PFSK-1 (cell line): ENCODE results near the gene PYDC2.

Experiments
- FOXP2 ChIP-seq: optimal IDR thresholded peaks from 2 replicates; pipeline ENCODE3; 2011; ENCODE audit warnings: borderline replicate concordance, control low read depth, inconsistent platforms; ENCODE audit not compliant: insufficient read depth; ENCODE audit errors: extremely low read length, extremely low read depth
- POLR2AphosphoS5 ChIP-seq: IDR thresholded peaks from 2 replicates; pipeline ENCODE4 v1.6.1; 2012; ENCODE audit warnings: low read depth, mild to moderate bottlenecking, control low read depth, low read length, moderate library complexity
- REST ChIP-seq, 2 experiments: IDR thresholded peaks; 2 replicates each; pipeline versions ENCODE4 v1.6.1 to v1.8.0; 2011 to 2012; ENCODE audit warnings: low read depth in 2 of 2, low read length in 2 of 2, control low read depth in 1 of 2, inconsistent platforms in 1 of 2, mild to moderate bottlenecking in 1 of 2, moderate library complexity in 1 of 2; ENCODE audit not compliant: insufficient read depth in 1 of 2
- SIN3A ChIP-seq: IDR thresholded peaks from 2 replicates; pipeline ENCODE4 v1.6.1; 2012; ENCODE audit warnings: mild to moderate bottlenecking, low read length, moderate library complexity, borderline replicate concordance; ENCODE audit not compliant: insufficient read depth
- TAF1 ChIP-seq: IDR thresholded peaks from 2 replicates; pipeline ENCODE4 v1.6.1; 2012; ENCODE audit warnings: low read length, control low read depth, borderline replicate concordance; ENCODE audit not compliant: insufficient read depth

Gene PYDC2

GRCh38 chr3:191499307-191500080 is 38.5 kb downstream of the PYDC2 start:
- TF ChIP-seq FOXP2 (no peak), SIN3A (no peak), REST (IDR thresholded peaks at IDR 0.05; ENCODE audit: insufficient read depth in 1 of 2, low read depth in 2 of 2, low read length in 2 of 2) (no peak), POLR2AphosphoS5 (no peak), TAF1 (no peak)

GRCh38 chr3:191500892-191501291 is 39.9 kb downstream of the PYDC2 start:
- TF ChIP-seq REST (IDR thresholded peaks at IDR 0.05; ENCODE audit: insufficient read depth in 1 of 2, low read depth in 2 of 2, low read length in 2 of 2) (no peak), SIN3A (no peak), TAF1 (no peak), POLR2AphosphoS5 (no peak), FOXP2 (no peak)

GRCh38 chr3:191502583-191502982 is 41.6 kb downstream of the PYDC2 start:
- no peak for TF ChIP-seq REST (IDR thresholded peaks at IDR 0.05; ENCODE audit: insufficient read depth in 1 of 2, low read depth in 2 of 2, low read length in 2 of 2)
- TF ChIP-seq POLR2AphosphoS5 = no peak
- TF ChIP-seq TAF1 = no peak
- TF ChIP-seq FOXP2 = no peak
- no peak for TF ChIP-seq SIN3A

- TF ChIP-seq SIN3A (no peak), TAF1 (no peak), FOXP2 (no peak), POLR2AphosphoS5 (no peak), REST (IDR thresholded peaks at IDR 0.05; ENCODE audit: insufficient read depth in 1 of 2, low read depth in 2 of 2, low read length in 2 of 2) (no peak)
Measured at GRCh38 chr3:191509078-191509477, 48.1 kb downstream of the PYDC2 start.
